Measurements from ENCODE around the gene NDUFS2.

- TF ChIP-seq POLR2A (IDR thresholded peaks at IDR 0.05; ENCODE audit: low read depth, low read length): no peak
- no peak for TF ChIP-seq POLR2AphosphoS5 (IDR thresholded peaks at IDR 0.05; ENCODE audit: low read depth, low read length)
- TF ChIP-seq TAF1 (IDR thresholded peaks at IDR 0.05; ENCODE audit: borderline replicate concordance, low read depth, low read length): no peak
Measured at GRCh38 chr1:161193561-161194235, 8.5 kb upstream of the NDUFS2 start.

Data from GM12892 (cell line).